ENCODE measurements around the gene DNAJC2.

DNA sequence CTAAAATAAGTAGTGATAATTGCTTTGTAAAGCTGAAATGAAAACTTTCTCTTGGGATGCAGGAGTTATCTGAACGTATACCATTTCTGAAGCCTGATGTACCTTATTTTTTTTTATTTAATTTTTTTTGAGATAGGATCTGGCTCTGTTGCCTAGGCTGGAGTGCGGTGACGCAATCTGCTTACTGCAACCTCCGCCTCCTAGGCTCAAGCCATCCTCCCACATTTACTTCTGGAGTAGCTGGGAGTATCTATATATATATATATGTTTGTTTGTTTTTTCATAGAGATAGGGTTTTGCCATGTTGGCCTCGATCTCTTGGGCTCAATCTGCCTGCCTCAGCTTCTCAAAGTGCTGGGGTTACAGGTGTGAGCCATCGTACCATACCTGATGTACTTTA, 44.9 kb downstream of the DNAJC2 start:
- no peak for TF ChIP-seq POLR2A (IDR thresholded peaks at IDR 0.05)
- TF ChIP-seq EP300 (IDR thresholded peaks at IDR 0.05) = no peak

Data from tibial nerve (tissue), 3 donors.